HG02798 (cell line): ENCODE results near the gene GPSM3.

Source experiments
- ATAC-seq: cut with Tn5 transposase; IDR thresholded peaks from one replicate; pipeline ENCODE4 v1.9.1; 2021; ENCODE audit warnings: mild to moderate bottlenecking; ENCODE audit not compliant: unreplicated experiment, poor library complexity

GPSM3 gene

DNA sequence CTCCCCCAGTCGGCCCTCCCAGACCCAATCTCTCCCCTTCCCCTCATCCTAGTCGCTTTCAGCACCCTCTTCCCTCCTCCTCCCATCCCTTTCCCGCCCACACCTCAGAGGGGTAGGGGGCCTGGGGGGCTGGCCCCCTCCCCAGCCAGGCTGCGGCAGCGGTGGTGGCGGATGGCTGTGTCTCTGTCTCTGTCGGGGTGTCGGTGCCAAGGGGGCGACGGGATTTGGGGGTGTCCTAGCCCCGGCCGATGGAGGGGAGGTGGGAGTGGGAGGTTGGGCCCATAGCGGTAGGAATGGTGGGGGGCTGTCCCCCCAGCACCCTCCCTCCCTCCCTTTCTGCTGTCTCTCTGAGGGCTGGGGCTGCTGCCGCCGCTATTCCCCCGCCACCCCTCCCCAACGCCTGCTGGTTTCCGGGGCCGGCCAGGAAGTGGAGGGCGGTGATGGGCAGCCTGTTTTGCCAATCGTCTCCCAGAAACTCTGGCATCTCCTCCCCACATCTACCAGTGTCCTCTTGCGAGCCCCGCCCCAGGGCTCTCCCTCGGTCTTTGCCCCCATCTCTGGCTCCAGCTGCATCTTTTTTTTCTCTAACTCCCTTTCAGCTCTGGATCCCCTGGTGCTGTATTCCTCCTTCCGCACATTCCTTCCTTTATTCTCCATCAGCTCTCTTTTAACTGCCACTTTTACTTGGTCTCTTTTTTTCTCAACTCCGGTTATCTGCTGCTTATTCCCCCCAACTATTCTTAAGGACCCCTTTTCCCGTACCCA is 16.6 kb downstream of the GPSM3 start, which contains the start of gene AGPAT1:
TSS of gene AGPAT1 (minus strand) at position 374 of the 765 bp plus-strand sequence. CDS start 4,588 bp downstream, outside the sequence.
- ATAC-seq, result peak; percentile 51

- ATAC-seq, result no peak
Observed at GRCh38 chr6:32175322-32175710, 17.1 kb downstream of the GPSM3 start.

GRCh38 chr6:32174416-32174815 is 18.0 kb downstream of the GPSM3 start:
- ATAC-seq, result no peak

DNA sequence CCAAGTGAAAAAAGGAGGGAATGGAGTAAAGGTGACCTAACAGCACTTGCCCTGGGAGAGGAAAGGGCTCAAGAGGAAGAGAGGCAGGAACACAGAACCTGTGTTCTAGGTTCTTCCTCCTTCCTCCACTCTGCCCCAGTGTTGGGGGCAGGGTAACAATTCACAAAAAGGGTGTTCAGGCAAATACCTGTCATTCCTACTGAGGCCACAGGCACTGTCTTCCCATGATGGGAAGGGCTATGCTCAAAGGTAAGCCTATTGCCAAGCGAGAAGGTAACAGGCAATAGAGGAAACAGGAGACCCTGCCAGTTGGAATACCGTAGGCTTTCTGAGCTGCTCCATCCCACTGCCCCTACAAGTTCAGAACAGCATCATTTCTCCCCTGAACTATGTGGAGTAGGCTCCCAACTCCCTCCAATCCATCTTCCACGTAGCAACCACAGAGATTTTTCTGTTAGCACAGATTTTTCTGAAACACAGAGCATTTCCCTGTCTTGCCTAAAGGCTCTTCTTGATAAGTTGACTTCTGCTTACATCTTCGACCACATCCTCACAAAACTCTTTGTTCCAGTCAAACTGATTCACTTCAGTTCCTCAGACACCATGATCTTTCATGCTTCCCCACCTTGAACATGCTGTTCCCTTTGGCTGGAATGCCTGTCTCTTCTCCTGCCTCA is 19.3 kb downstream of the GPSM3 start:
- no peak for ATAC-seq

GRCh38 chr6:32171234-32171633 is 21.2 kb downstream of the GPSM3 start:
- no peak for ATAC-seq

GRCh38 chr6:32170294-32170693 is 22.1 kb downstream of the GPSM3 start:
- no peak for ATAC-seq

- no peak for ATAC-seq
Observed at GRCh38 chr6:32168807-32169591, 23.4 kb downstream of the GPSM3 start.

DNA sequence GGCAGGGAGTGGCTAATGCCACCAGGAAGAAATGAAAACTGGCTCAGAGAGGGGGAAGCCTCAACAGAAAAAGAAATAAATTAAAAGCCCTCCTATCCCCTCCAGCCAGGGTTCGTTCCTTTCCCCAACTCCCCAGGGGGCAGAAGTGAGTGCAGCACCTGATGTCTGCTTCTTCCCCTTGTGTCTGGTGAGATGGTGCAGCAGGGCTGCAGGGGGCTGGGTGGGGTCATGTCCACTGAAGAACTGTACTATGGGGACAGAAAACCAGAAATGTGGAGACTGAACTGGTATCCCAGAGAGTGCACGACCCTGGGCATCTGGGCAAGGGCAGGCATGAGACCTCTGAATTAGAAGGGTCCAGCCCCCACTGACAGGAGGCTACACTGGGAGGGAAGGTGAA is 24.1 kb downstream of the GPSM3 start:
- ATAC-seq, result no peak

DNA sequence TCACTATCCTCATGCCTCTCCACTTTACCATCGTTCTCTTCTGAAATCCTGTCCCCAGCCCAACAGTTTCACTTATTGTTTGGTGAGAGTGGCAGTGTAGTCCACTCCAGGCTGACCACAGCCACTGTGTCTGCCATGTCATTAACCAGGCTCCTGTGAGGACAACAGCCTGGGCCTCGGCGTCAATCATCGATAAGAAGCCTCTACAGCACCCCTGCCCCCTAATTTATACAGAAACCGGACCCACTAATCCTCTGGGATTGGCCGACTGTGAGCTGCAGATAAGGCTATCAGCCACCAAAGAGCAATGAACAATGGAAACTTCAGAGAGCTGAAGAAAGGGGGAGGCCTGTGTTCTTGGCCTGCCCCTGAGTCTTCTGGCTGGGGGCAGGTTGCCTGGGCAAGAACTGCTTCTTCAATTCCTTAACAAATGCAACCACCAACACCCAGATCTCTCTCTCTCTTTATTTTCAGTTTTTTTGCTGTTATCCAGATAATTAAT is 24.6 kb downstream of the GPSM3 start:
- ATAC-seq, result no peak

GRCh38 chr6:32167154-32167760 is 25.2 kb downstream of the GPSM3 start:
- ATAC-seq, result no peak

DNA sequence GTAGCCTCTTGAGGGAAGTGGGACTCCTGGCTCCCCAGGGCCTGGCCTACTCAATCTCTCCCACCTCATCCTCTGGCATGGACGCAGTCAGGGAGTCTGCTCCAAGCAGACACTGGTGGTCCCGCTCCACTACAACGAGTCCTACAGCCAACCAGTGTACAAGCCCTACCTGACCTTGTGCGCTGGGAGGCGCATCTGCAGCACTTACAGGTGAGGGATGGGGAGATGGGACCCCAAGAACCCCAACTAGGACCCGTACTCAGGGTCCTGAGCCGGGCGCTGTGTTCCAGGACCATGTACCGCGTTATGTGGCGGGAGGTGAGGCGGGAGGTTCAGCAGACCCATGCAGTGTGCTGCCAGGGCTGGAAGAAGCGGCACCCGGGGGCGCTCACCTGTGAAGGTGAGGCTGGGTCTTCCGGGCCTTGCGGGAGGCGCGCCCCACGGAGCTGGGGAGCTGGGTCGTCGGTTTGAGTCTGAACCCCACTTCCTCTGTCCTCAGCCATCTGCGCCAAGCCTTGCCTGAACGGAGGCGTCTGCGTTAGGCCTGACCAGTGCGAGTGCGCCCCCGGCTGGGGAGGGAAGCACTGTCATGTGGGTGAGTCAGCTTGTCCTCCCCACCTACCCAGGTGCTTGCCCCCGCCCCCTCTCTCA is 25.9 kb downstream of the GPSM3 start:
- no peak for ATAC-seq

- ATAC-seq, result no peak
Observed at GRCh38 chr6:32164295-32164694, 28.1 kb downstream of the GPSM3 start, which contains the start of gene EGFL8. TSS of gene EGFL8 (plus strand) at chr6:32164595. CDS start at chr6:32166166, 1,571 bp downstream.

DNA sequence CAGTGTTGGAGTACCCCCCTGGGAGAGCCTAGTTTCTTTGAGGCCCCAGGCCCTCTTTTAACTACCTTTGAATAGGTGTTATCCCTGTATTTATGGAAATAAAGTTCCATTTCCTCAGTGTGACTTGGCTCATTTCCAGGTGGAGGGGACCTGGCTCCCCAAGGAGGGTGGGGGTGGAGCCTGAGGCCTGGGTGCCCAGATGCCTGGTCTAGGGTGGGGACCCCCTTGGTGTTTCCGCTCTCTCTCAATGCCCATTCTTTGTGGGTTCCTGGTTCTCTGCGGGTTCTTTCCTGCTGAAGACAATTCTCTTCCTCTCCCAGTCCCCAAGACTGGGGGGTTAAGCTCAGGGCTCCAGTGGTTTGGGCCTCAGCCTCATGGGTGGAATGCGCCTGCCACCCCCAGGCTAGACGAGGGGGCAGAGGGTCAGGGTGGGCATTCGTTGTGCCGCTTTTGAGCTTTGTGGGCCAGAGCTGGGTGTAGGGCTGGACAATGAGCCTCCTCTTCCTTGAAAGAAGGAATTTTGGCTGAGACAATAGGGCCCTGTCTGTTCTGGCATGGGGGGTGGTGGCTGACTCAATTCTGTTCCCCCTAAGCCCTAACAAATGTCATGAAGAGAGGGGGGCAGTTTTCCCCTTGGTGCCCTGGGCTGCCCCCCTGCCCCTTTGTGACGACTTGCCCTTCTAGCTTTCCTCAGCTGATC is 28.7 kb downstream of the GPSM3 start:
- ATAC-seq, result no peak

GRCh38 chr6:32158052-32158451 is 34.4 kb downstream of the GPSM3 start:
- ATAC-seq, result no peak

DNA sequence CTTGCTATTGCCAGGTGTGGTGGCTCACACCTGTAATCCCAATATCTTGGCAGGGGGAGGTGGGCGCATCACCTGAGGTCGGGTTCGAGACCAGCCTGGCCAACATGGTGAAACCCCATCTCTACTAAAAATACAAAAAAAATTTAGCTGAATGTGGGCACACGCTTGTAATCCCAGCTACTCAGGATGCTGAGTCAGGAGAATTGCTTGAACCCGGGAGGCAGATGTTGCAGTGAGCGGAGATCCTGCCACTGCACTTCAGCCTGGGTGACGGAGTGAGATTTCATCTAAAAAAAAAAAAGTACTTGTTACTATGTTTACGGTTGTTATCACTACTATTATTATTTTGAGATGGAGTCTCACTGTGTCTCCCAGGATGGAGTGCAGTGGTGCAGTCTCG is 35.6 kb downstream of the GPSM3 start:
- no peak for ATAC-seq

GRCh38 chr6:32154514-32155161 is 37.8 kb downstream of the GPSM3 start:
- ATAC-seq, result peak; percentile 52

GRCh38 chr6:32153564-32154513 is 38.6 kb downstream of the GPSM3 start, which contains the start of gene PPT2:
TSS of gene PPT2 (plus strand) at chr6:32154141. CDS start at chr6:32154595, 454 bp downstream.
- no peak for ATAC-seq
